Motor neuron (in vitro differentiated cells): Measurements from ENCODE around the gene SDHA. TPM values are rescaled to one million over a fixed set of nuclear protein-coding genes. Genes with fewer than 3 reads are reported as not detected.
"Not testable (repeated sequence)": the region's sequence is repeated elsewhere in the genome, so short reads cannot be mapped to it uniquely, and the experiment has no call there.

Experiments used
- ATAC-seq, 8 experiments: fragments of 200-7000 bp; cut with Tn5 transposase; replicated peaks in 6 of 8; 2 replicates each; pipeline ENCODE4 v1.8.0; 2021; ENCODE audit warnings: mild to moderate bottlenecking in 8 of 8, moderate library complexity in 8 of 8
- H3K27ac ChIP-seq, 2 donors: fragments of 250-450 bp; sonication (Bioruptor Pico); 2 replicates each; pipeline ENCODE4 v1.9.0; 2021; ENCODE audit warnings: antibody characterized with exemption in 2 of 2, mild to moderate bottlenecking in 2 of 2, moderate library complexity in 1 of 2
- H3K4me1 ChIP-seq, 2 donors: fragments of 250-450 bp; sonication (Bioruptor Pico); replicated peaks in 1 of 2; 2 replicates each; pipeline ENCODE4 v1.6.1; 2021; ENCODE audit warnings: antibody characterized with exemption in 2 of 2, mild to moderate bottlenecking in 2 of 2, moderate library complexity in 1 of 2
- H3K4me3 ChIP-seq, 5 donors: fragments of 250-450 bp; sonication (Bioruptor Pico); 2 replicates each; pipeline ENCODE4 v1.9.0; 2021; ENCODE audit warnings: antibody characterized with exemption in 5 of 5, mild to moderate bottlenecking in 5 of 5, moderate library complexity in 4 of 5
- WGBS, 10 experiments: fragments of 450-650 bp; shearing (Covaris generic); methylation state at CpG; one replicate each; pipeline ENCODE4 v1.0.0; 2022; 5-methylcytosine and 5-hydroxymethylcytosine counted together
- in situ Hi-C, 9 experiments: fragments of 400-800 bp; cut with MboI; loops; one replicate each; pipeline ENCODE4 v1.15.0; 2021; ENCODE audit warnings: low sequenced_read_pairs in 9 of 9, low pct_unique_long_range_greater_than_20kb in 2 of 9; ENCODE audit not compliant: unreplicated experiment in 9 of 9
- total RNA-seq, 8 experiments: library from RNA; unstranded; fragments of 300-600 nt; gene quantifications; 2 replicates each; pipeline versions ENCODE4 v1.2.3 to v1.2.4, GENCODE V29; 2022

Gene SDHA
- total RNA-seq, 8 experiments from 2014 or later, result 61.7 to 154 (median 81.6) TPM

GRCh38 chr5:243683-244367 lies 25.7 kb downstream of the SDHA start:
- H3K4me3 ChIP-seq, H3K4me1 ChIP-seq, in situ Hi-C loops, H3K27ac ChIP-seq, ATAC-seq: not testable (repeated sequence)
- 80 to 100% (median 96%) methylated on average over 1 to 9 of the region's 12 CpGs; no CpG with 5 or more reads in 1 of the 10 experiments for WGBS, 10 experiments

DNA sequence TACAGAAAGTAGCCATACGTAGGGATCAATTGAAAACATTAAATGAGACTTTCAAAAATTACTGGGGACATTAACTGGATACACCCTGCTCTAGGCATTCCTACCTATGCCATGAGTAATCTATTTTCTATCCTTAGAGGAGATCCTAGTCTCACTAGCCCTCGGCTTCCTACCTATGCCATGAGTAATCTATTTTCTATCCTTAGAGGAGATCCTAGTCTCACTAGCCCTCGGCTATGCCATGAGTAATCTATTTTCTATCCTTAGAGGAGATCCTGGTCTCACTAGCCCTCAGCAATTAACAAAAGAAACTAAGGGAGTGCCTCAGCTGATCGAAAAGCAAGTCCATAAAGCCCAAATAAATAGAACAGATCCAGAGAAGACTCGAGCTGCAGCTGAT lies 27.6 kb downstream of the SDHA start:
- H3K4me3 ChIP-seq, H3K4me1 ChIP-seq, in situ Hi-C loops, H3K27ac ChIP-seq, ATAC-seq: not testable (repeated sequence)
- 81 to 100% (median 97%) methylated on average over 1 to 5 of the region's 5 CpGs; no CpG with 5 or more reads in 1 of the 10 experiments for WGBS, 10 experiments

DNA sequence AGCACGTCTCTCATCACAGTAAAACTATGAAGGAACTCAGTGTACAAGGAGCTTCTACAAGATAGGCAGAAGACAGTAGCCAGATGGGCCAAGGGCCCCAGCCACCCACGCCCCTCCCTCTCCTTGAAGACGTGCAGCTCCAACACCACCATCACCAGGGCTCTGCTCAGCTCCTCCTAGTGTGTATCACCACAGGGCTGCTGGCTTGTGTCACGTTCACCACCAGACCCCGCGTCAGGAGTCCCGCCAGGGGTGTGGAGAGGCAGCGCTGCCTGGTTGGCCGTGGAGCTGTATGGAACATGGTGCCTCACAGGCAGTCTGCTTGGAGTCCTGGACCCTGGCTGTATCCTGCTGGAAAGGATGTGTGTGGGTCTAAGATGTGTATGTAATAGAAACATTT lies 32.3 kb downstream of the SDHA start:
- H3K4me1 ChIP-seq, H3K4me3 ChIP-seq, H3K27ac ChIP-seq, in situ Hi-C loops: not testable (repeated sequence)
- ATAC-seq, result peak in 1 of 8 experiments; percentile 6
- WGBS, 10 experiments, result 86 to 100% methylated on average over 1 of the region's 9 CpGs; no CpG with 5 or more reads in 8 of the 10 experiments

DNA sequence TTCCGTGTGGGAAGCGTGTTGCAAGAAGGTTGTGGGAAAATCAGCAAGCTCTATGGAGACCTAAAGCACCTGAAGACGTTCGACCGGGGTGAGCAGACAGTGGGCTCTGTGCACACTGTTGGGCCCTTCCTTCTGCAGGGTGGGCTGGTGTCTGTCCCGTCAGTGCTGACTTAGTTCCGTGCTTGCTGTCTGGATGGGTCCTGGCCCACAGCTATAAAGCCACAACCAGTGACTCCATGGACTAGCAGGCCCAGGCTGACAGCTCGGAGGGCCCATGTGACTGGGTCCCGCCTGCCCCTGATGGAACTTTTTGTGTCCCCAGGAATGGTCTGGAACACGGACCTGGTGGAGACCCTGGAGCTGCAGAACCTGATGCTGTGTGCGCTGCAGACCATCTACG lies 32.9 kb downstream of the SDHA start:
- H3K27ac ChIP-seq, H3K4me3 ChIP-seq, ATAC-seq, H3K4me1 ChIP-seq, in situ Hi-C loops: not testable (repeated sequence)
- WGBS, 10 experiments, result 83 to 100% (median 90%) methylated on average over 3 of the region's 12 CpGs; no CpG with 5 or more reads in 7 of the 10 experiments

- H3K27ac ChIP-seq, in situ Hi-C loops, H3K4me1 ChIP-seq, ATAC-seq, H3K4me3 ChIP-seq: not testable (repeated sequence)
- WGBS, 10 experiments, result 80 to 100% (median 94%) methylated on average over 1 to 5 of the region's 8 CpGs; no CpG with 5 or more reads in 4 of the 10 experiments
Measured at GRCh38 chr5:251538-251937, 33.4 kb downstream of the SDHA start.

DNA sequence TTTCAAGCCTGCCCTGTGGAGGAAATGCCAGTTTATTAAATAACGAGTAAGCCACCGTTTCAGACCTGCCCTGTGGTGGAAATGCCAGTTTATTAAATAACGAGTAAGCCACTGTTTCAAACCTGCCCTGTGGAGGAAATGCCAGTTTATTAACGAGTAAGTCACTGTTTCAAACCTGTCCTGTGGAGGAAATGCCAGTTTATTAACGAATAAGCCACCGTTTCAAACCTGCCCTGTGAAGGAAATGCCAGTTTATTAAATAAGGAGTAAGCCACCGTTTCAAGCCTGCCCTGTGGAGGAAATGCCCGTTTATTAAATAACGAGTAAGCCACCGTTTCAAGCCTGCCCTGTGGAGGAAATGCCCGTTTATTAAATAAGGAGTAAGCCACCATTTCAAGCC lies 33.9 kb downstream of the SDHA start:
- WGBS, 10 experiments, result 53 to 95% (median 92%) methylated on average over 2 to 11 of the region's 11 CpGs; no CpG with 5 or more reads in 3 of the 10 experiments
- H3K27ac ChIP-seq, in situ Hi-C loops, ATAC-seq, H3K4me1 ChIP-seq, H3K4me3 ChIP-seq: not testable (repeated sequence)

- no peak for ATAC-seq
- in situ Hi-C loops, result no loop called here
- whole genome bisulfite sequencing, 10 experiments, result 70 to 100% methylated on average over 2 to 4 of the region's 10 CpGs; no CpG with 5 or more reads in 8 of the 10 experiments
- Histone ChIP-seq H3K4me3 (no peak overlapping the region), H3K27ac (no peak overlapping the region), H3K4me1 (no peaks in the 10 kb centered on the region)
Measured at GRCh38 chr5:252546-252945, 34.4 kb downstream of the SDHA start.

DNA sequence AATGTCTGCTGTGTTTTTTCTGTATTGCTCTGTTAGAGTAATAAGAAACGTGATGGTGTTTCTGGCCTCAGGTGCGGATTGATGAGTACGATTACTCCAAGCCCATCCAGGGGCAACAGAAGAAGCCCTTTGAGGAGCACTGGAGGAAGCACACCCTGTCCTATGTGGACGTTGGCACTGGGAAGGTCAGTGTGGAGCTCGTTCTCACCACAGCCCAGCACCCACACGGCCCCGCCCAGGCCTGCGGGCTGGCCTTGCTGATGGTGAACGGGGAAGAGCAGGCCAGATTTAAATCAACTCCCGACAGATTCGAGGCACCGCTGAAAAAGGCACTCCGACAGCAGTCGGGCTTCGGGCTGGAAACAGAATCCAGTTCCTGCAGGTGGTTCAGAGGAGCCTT lies 36.2 kb downstream of the SDHA start:
- 63% methylated on average over 4 of the region's 15 CpGs; no CpG with 5 or more reads in 9 of the 10 experiments for WGBS, 10 experiments
- H3K27ac ChIP-seq, in situ Hi-C loops, H3K4me1 ChIP-seq, H3K4me3 ChIP-seq: not testable (repeated sequence)
- peak in 2 of 8 experiments; percentile 29 to 39 for ATAC-seq

DNA sequence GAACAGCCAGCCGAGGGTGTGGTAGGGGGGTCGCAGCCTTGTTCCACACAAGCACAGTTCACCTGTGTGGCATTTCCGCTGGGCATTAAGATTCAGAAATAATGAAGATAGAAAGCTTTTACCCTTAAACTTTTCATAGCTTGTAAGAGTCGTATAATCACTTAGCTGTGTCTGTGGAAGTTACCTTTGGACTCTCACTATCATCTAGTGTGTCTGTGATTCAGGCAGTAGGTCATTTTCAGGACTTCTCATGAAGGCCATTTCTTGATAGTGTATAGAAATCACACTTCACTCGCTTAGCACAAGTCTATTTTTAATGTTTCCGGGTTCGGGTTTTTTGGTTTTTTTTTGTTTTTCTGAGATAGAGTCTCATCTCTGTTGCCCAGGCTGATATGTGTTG lies 37.0 kb downstream of the SDHA start:
- H3K4me3 ChIP-seq, H3K4me1 ChIP-seq, in situ Hi-C loops, H3K27ac ChIP-seq, ATAC-seq: not testable (repeated sequence)
- 63 to 100% methylated on average over 2 of the region's 7 CpGs; no CpG with 5 or more reads in 8 of the 10 experiments for WGBS, 10 experiments

- ATAC-seq, H3K4me3 ChIP-seq, in situ Hi-C loops, H3K4me1 ChIP-seq, H3K27ac ChIP-seq: not testable (repeated sequence)
- 73 to 100% (median 93%) methylated on average over 2 to 4 of the region's 8 CpGs; no CpG with 5 or more reads in 6 of the 10 experiments for WGBS, 10 experiments
Measured at GRCh38 chr5:256347-256746, 38.2 kb downstream of the SDHA start.

DNA sequence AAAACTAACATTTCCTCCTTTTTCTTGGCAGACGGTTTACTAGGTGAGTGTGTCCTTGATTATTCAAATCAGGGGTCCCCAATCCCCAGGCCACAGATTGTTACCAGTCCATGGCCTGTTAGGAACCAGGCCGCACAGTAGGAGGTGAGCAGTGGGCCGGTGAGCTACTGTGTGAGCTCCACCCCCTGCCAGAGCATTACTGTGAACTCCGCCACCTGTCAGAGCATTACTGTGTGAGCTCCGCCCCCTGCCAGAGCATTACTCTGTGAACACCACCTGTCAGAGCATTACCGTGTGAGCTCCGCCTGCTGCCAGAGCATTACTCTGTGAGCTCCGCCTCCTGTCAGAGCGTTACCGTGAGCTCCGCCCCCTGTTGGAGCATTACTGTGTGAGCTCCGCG lies 39.0 kb downstream of the SDHA start:
- Histone ChIP-seq H3K27ac (no peak overlapping the region), H3K4me3 (no peak overlapping the region), H3K4me1 (no peaks in the 10 kb centered on the region)
- peak in 2 of 8 experiments; percentile 19 to 26 for ATAC-seq
- in situ Hi-C loops, result no loop called here
- WGBS, 10 experiments, result 92 to 100% (median 96%) methylated on average over 1 to 7 of the region's 13 CpGs; no CpG with 5 or more reads in 6 of the 10 experiments

DNA sequence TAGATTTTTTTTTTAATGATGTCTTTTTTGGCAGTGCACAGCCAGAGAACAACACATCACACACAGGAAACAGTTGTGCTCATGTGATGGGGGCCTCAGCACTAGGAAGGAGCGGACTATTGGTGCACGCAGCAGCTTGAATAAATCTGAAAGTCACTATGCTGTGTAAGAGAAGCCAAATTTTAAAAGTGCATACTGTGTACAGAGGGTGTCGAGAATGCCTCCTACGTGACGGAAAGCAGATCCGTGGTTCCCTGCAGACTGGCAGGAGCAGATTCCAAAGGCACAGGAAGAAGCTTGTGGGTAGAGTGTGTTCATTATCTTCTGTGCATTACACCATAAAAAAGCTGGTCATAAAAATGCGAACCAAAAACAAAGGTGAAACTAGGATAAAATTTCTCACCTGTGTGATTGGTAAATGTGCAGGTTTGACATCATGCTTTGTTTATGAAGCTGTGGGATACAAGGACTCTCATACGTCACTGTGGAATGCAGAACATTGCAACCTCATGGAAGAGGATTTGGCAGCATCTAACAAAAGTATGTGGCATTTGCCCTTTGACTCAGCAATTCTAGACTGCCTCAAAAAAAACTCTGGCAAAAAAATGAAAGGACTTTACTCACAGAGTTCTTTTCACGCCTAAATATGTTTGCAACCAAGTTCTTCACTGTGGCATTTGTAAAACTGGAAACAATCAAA lies 45.3 kb downstream of the SDHA start:
- H3K4me1 ChIP-seq, ATAC-seq, H3K27ac ChIP-seq, H3K4me3 ChIP-seq, in situ Hi-C loops: not testable (repeated sequence)
- WGBS, 10 experiments, result 0 to 100% (median 85%) methylated on average over 1 to 9 of the region's 9 CpGs

DNA sequence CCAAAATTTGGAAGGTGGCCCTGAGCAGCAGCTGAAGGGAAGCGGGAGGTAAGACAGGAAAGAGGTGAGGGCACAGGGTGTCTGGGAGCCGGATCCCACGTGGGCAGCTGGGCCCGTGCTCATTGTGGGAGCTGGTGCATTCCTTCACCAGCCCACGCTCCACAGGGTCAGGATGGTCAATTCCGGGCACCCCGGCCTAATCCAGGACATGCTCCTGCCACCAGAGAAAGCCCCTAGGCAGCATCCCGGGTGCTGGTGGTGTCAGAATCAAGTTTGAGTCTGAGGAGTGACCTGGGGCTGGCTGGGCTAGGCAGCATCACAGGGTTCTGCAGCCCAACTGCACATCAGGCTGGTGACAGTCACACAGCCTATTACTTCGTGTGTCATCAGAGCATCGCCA lies 46.2 kb downstream of the SDHA start:
- no peak for ATAC-seq
- H3K27ac ChIP-seq, result no peak overlapping the region
- H3K4me3 ChIP-seq, result no peak overlapping the region
- 73 to 100% (median 88%) methylated on average over 1 to 4 of the region's 10 CpGs; no CpG with 5 or more reads in 5 of the 10 experiments for WGBS, 10 experiments
- in situ Hi-C loops, result no loop called here
- H3K4me1 ChIP-seq, result no peaks in the 10 kb centered on the region
